ENCODE results near the gene SMAD6.

SMAD6 gene

DNA sequence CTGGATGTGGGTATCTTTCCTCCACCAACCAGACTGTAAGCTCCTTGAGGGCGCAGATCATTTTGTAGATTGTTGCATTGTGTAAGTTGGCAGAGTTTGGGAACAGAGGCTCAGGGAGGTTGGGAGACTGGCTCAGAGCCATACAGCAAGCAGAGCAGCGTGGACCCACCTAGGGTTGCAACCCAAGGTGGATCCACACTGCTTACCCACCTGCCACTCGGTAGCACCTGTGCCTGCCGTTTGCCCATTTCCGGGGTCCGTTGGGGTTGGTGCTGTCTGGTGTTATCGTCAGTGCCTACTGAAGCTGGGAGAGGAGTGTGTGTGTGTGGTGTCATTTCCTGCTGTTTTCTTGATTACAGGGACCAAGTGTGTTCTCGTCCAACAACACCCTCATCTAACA, 19.0 kb downstream of the SMAD6 start:
- DNase-seq (ENCODE audit: low read depth in 2 of 2): no peak

DNA sequence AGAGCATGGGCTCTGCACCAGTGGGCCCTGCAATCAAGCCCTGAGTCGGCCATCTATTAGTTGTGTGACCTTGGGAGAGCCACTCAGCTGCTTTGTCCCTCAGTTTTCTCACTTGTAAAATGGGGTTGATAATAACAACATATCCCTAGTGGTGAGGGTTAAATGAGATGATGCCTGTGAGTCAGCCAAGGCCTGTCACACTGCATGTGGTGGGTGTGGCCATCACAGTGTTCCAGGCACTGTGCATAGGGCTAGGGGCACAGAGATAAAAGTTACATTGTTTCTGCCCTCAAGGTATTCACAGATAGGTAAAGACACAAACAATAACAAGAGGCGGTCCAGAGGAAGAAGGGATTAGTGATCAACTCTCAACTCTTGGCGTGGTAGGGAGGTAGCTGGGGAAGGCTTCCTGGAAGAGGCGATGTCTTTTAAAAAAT, 19.5 kb downstream of the SMAD6 start:
- no peak for DNase-seq (ENCODE audit: low read depth in 2 of 2)

DNA sequence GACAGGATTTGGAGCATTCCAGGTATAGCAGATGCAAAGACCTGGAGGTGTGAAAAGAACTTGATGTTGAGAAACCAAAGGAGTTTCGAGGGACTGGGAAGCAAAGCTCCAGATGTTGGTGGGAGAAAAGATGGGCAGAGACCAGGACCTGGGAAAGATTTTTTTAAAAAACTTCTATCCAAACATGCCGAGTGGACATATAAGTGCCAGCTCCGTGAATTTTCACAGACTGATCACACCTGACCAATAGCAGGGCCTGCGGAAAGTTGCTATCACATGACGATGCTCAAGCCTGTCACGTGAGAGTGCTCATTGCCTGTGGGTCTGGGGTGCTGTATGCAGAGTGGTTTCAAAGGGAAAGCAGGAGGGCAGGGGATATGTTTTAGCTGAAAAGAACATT, 19.9 kb downstream of the SMAD6 start:
- DNase-seq (ENCODE audit: low read depth in 2 of 2): no peak

DNA sequence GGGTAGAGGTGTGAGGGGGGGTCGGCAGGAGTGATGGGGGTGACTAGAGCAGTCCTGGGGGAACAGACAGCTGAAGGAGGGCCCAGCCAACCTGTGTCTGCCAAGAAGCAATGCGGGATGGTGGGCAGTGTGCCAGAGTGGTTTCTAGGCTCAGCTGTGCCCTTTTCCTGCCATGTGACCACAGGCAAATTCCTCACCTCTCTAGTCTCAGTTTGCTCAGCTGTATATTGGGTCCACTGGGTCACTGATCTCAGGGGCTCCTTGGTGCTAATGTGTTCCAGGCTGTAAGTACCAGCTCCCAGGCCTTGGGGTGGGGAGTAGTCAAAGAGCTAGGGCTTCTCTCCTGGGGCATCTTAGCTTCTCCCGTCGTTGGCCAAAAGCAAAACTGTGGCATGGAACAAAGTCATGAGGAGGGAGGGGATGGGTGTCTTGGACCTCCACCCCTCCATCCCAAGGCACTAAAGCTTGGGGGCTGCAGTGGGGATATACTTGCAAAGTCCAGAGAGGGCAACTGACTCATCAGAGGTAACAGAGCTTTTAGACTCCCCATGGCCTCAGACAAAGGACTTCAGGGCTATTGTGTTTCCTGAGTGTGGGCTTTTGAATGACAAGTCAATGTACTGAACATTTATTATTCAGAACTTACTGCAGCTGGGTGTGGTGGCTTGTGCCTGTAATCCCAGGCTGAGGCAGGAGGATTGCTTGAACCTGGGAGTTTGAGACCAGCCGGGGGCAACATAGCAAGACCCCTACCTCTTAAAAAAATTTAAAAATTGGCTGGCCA, 20.9 kb downstream of the SMAD6 start:
- DNase-seq (ENCODE audit: low read depth in 2 of 2): no peak

DNA sequence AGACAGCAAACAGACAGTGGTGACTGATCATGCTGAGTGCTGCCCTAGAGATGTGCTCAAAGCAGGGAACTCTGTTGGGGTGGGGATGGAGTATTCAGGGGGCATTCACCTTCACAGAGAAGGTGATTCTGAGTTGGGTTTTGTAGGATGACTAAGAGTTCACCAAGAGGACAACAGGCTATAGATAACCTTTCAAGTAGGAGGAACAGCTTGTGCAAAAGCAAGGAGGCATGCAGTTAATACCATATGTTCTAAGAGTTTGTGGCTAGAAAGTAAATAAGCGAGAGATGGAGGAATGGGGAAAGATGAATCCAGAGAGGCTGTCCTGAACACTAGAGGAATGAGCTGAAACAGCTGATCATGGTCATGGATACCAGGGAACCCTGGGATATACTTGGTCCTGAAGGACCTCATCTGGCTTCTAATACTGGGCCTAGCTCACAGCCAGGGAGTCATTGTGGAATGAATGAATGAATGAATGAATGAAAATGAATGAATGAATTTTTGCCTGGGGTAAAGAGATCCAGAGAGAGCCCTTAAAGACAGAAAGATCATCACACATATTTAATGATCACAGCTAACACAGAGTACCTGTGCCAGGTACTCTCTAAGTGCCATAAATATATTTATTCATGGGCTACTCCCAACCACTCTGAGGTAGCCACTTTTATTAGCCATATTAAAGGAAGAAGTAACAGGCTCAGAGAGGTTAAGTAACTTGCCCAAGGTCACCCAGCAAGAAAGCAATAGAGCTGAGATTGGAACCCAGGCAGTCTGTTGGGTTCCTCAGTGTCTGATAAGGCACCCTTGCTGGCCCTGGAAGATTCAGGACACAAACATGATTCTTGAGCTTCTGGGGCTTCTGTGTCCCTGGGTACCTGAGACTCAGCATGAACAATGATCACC, 22.0 kb downstream of the SMAD6 start:
- DNase-seq (ENCODE audit: low read depth in 2 of 2): no peak

DNA sequence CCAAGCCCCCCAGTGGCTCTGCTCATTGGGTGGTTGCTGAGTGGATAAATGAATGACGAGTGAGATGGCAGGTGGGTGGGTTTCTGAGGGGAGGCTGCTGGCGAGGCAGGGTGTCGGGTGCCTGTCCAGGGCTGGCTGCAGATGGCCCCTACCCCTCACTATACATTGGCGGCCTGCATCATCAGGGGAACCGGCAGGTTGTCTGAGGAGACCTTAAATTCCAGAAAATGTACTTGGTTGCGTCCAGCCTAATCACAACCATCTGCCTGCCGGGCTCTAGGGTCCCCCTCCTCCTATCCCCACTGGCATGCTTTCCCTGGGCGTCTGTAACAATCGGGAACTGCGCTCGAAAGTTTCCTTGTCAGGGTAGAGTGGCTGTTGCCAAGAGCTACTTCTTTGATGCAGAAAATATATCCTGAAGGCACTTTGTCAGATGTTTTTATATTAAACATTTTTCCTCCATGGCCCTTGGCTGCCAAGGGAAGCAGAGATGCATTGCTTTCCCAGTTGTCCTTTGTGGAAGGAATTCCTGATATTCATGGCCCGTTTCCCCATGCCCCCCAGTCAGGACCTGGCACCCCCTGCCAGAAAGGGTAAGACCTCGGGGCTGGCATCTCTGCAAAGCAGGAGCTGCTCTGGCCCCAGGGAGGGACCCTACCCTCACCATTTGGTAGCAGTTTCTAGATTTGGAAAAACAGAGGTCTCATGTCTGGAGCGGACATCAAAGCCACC, 22.9 kb downstream of the SMAD6 start:
- no peak for DNase-seq (ENCODE audit: low read depth in 2 of 2)

DNA sequence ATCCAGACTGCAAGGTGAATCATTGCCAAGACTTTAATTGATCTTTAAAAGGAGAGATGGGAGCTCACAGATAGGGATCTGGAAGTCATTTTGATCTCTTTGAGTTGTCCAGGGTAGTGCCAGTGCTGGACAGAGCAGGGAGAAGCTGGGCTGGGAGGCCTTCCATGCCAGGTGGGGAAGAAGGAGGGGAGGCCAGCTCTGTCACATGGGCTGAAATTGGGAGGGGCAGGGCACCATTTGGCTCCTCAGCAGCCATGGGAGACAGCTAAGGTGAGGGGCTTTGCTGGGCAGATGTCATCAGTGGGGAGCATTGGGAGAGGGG, 23.4 kb downstream of the SMAD6 start:
- no peak for DNase-seq (ENCODE audit: low read depth in 2 of 2)

DNA sequence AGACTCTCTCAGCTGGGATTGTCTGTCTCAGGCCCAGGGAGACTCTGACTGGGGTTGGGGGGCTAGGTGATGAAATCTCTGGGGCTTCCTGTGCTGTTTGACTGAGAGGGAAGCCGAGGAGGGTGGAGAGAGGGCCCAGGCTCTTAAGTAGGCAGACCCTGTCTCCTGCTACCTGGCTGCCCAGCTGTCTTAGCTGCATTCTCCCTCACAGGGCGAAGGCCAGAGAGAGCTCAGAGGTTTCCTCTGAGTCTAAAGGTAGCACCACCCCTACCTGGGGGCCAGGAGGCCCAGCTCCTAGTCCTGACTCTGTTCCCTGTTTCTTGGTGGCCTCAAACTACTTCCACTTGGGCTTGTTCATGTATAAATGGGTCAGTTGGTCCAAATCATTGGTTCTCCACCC, 24.4 kb downstream of the SMAD6 start:
- DNase-seq (ENCODE audit: low read depth in 2 of 2): no peak

DNA sequence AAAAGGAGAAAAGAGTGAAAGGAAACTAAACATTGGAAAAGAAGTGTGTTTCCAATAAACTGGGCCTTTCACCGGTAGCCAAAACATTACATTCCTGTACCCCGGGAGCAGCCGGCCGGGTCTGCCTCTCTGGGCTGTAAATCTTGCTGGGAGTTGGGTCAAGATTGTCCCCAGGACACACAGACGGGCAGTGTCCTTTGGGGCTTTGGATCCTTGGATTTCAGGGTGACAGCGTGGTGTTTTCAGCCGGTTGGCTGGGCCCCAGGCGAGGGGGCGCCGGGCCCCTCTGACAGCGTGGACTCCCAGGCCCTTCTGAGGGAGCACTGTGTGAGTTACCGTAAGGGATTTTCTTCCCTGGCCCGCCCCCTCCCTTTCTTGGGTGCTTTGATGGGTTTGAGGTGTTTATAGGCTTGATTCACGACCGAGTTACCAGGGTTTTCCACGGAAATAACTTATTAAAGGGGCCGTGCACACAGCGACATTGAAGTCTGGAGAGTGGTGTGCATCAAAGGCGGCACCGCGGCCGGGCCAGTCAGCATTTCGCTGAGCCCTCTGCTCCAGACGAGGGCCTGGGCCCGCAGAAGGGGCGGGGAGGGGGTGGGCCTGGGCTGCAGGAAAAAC, 27.4 kb downstream of the SMAD6 start:
- DNase-seq (ENCODE audit: low read depth in 2 of 2): no peak

DNA sequence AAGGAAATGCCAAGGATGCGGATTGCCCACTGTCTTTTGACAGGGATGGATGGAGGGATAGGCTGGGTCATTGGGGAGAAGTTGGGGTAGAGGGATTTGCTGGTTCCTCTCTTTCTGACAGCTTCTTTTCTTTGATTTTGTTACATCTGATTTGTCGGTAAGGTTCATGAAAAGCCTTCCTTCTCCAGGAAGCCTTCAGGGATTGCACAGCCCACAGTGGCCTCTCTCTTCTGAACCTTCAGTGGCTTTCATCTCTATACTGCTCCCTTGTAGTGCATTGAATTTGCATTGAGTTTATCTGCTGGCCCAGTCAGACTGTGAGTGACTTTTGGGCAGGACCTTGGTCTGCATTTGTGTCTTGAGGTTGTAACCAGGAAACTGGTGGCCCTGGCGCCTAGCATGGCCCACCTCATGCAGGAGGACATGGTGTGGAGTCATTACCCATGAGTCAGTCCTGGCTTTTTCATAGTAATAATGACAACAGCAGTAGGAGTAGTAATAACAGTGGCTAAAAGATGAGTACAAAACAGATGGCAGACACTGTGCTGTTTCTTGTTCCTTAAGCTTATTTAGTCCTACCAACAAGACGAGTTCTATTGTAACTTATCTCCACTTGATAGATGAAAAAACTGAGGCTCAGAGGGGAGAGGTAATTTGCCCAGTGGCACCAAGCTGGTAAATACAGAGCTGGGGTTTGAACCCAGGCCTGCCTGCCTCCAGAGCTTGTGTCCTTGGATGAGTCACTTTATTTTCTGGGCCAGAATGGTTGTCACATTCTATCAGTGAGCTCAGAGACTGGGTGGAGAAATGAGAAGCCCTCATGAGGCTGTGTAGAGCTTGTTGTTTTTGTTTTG, 28.4 kb downstream of the SMAD6 start:
- DNase-seq (ENCODE audit: low read depth in 2 of 2): no peak

DNA sequence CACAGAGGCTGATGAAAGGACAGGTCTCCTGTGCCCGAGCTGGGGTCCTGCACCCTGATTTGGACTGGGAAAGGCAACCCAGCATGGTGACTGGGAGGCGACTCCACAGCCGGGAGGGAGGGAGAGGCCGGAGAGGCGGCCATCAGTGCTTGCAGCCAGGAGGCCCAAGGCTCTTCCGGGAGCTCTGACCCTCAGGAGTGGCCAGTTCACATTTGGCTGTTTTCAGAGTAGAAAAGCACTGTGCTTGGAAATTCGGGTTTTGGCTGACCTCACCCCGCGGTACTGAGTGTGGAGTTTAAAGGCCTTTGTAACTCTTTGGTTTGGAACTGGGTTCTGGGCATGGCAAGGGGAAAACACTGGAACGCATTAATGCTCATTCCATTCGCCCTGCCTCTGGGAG, 31.9 kb downstream of the SMAD6 start:
- no peak for DNase-seq (ENCODE audit: low read depth in 2 of 2)

DNA sequence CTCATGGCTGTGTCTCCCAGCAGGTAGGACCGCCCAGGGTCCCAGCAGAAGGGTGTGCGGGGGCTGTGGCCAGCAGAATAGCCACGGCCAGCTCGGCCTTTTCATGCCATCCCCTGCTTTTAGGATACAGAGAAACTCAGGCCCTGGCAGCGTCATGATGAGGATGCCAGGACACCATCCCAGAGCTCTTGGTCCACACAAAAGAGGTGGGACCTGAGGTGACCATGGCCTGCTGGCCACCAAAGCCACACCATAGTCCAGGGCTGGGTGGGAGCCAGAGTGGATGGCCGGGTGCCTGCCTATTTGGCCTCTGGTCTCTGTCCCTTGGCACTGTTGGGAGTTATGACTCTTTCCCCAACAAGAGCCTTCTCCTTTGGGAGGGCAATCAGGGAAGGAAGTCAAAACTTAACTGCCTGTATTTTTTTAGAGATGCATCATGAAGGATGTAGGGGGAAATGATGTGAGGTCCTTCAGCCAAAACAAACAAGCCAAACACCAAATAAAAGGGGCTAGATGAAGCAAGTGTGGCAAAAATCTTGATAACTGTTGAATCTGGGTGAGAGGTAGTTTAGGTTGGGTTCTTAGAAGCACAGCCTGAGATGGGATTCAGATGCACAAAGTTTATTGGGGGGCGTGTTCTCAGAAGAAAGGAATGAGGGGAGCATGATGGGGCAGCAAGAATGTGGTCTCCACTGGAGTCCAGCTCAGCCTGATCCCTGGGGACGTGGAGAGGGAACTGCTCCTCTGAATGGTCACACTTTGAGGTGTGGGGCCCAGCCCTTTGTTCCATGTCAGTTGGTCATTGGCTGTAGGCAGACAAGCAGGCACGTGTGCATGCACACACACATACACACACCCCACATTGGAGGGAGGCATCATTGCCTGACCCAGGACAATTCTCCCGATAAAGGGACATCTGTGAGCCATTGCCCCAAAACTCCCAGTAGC, 33.2 kb downstream of the SMAD6 start:
- no peak for DNase-seq (ENCODE audit: low read depth in 2 of 2)

DNA sequence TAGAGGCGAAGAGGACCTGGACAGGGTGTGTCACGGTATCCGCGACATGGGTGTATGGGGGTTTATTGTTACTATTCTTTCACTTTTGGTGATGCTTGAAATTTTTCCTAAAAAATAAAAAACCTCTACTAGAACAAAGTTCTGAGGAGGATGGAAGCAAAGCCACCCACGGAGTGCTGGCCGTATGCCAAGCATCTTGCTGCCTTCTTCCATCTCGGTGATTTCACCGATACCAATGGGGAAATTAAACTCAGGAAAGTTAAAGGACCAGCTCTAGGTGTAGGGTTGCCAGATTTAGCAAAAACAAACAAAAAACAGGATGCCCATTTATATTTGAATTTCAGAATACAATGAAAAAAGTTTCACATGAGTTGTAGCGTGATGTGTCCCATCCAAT, 33.9 kb downstream of the SMAD6 start:
- DNase-seq (ENCODE audit: low read depth in 2 of 2): no peak

DNA sequence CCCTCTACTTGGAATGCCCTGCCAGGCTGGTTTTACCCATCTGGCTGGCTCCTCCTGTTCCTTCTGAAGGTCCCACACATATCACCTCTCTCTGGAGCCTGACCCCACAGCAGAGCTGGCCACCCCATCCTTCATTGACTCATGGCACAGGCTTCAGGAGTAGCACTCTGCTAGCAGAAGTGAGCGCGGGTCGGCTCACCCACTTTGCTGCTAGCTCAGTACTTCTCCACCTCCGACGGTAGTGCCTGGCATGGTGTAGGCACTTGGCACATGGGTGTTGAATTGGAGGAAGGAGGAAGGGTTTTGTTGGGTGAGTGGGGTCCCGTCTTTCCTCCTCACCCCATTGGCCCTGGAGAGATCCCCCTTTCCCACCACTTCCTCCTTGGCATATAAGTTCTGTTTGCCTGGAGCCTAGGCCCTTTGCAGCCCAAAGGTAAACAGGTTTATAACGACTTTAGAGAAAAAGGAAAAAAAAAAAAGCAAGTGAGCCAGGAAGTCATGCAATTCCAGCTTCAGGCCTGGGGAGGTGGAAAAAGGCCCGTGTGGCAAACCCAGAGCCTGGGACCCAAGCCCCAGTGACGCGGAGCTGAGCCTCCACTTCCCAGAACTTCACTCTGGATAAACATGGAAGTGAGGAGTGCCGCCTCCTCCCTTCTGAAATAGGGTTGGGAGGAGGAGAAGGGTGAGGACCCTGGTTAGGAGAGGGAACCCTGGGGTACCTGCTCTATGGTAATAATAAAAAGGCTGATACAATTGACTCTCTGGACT, 35.4 kb downstream of the SMAD6 start:
- DNase-seq (ENCODE audit: low read depth in 2 of 2): no peak

DNA sequence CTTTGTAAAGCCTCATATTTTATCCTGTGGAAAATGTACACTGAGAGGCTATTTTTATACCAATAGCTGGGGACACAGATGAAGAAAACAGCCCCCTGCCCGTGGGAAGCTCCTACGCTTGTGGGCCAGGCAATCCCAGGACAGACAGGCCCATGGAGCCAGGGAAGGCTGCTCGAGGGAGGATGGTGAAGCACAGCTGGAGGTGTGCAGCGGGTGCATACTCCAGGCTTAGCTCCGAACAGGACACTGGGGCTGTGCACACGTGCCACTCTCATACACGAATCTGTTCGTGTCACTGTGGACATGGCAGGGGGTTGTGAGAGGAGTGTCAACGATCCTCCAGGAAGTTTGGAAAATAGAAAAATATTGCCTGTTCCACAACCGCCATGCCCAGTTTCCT, 36.1 kb downstream of the SMAD6 start:
- no peak for DNase-seq (ENCODE audit: low read depth in 2 of 2)

DNA sequence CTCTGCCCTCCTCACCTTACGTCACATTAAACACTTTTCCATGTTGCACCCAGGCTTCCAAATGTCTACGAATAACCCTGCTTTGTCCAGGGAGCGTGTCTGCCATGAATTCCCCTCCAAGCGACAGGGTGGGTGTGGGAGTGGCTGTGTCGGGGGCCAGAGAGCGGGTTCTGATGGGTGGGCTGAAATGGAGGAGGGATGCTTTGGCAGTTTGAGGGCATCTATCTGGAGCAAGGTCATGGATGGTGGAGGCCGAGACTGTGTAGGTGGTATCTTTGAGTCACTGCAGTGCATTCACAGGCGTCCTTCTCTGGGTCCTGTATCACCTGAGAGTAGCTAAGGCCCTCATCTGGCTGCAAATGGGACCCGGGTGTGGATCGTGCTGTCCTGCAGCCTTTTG, 36.6 kb downstream of the SMAD6 start:
- no peak for DNase-seq (ENCODE audit: low read depth in 2 of 2)

DNA sequence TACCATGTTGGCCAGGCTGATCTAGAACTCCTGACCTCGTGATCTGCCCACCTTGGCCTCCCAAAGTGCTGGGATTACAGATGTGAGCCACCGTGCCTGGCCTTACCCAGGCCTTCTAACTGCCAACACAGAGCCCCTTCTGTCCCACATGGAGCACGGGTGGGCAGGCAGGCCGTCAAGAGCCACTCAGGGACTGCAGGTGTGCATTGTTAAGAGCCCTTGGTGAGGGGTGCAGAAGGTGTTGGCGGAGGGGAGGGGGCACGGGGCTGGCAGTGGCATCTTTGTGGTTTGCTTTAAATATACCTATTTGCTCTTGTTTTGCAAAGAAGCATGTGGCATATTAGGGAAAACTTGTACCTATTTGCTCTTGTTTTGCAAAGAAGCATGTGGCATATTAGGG, 37.3 kb downstream of the SMAD6 start:
- DNase-seq (ENCODE audit: low read depth in 2 of 2): no peak

DNA sequence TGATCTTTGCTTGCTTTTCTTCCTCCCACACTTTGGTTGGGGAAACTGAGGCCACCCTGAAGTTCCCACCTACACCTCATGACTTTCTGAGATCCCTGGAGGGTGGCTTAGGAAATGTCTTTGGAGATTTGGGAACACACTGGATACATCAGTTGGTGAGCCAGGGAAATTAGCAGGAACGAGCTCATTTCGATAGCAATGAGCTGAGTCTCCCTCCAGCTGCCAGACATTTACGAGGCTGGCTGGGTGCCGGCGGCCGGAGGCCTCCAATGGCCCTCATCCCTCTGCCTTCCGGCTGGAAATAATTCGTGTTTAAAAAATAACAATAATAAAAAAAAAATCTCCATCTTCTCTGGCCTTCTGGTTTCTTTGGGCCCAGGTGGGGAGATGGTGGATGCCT, 38.8 kb downstream of the SMAD6 start:
- no peak for DNase-seq (ENCODE audit: low read depth in 2 of 2)

DNA sequence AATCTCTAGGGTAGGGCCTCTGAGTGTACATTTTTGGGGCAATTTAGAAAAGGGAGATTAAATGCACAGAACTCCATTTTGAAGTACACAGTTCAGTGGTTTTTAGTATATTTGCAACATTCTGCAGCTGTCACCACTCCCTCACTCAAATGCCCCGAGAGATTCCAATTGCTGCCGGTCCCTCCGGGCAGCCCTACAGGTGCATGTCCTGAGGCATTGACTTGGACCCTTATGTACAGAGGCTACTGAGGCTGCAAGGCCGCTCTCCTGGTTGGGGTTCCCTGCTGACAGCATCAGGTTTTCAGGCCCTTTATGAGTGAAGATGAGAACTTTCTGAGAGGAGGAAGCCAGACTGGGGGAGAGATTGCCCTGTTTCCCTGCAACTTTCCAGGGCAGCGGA, 39.6 kb downstream of the SMAD6 start:
- DNase-seq (ENCODE audit: low read depth in 2 of 2): no peak
